KBM-7 (cell line): ENCODE data around the gene SLC44A5.
"Not testable (repeated sequence)": the region's sequence is repeated elsewhere in the genome, so short reads cannot be mapped to it uniquely, and the experiment has no call there.

Experiments used
- DNase-seq: peaks from one replicate; pipeline ENCODE4 v3.0.0-alpha.2; 2015
- in situ Hi-C: fragments of 300-500 bp; cut with MboI; formaldehyde crosslinking; loops from 2 replicates; pipeline ENCODE4 v1.14.3; 2020; ENCODE audit warnings: low sequenced_read_pairs, low pct_unique_long_range_greater_than_20kb, mixed read lengths

SLC44A5 gene

GRCh38 chr1:75245239-75245638 lies 365.7 kb downstream of the SLC44A5 start:
- no peak for DNase-seq
- in situ Hi-C loops = no loop called here

GRCh38 chr1:75243124-75243523 lies 367.8 kb downstream of the SLC44A5 start:
- in situ Hi-C loops = no loop called here
- DNase-seq = no peak

GRCh38 chr1:75237316-75237715 lies 373.6 kb downstream of the SLC44A5 start:
- in situ Hi-C loops = no loop called here

GRCh38 chr1:75234562-75234961 lies 376.4 kb downstream of the SLC44A5 start:
- DNase-seq = no peak
- in situ Hi-C loops = no loop called here

More at GRCh38 chr1:75237316-75237715, 373.6 kb downstream of the SLC44A5 start:
- no peak for DNase-seq

- DNase-seq = peak; percentile 21
- in situ Hi-C loops = no loop called here
Measured at GRCh38 chr1:75233302-75233929, 377.5 kb downstream of the SLC44A5 start.

GRCh38 chr1:75220072-75220471 lies 390.8 kb downstream of the SLC44A5 start:
- in situ Hi-C loops = no loop called here
- no peak for DNase-seq

- in situ Hi-C loops = no loop called here
Measured at GRCh38 chr1:75214017-75214416, 396.9 kb downstream of the SLC44A5 start.

GRCh38 chr1:75211648-75212047 lies 399.3 kb downstream of the SLC44A5 start:
- in situ Hi-C loops = no loop called here
- no peak for DNase-seq

More at GRCh38 chr1:75214017-75214416, 396.9 kb downstream of the SLC44A5 start:
- no peak for DNase-seq

GRCh38 chr1:75208862-75209261 lies 402.1 kb downstream of the SLC44A5 start:
- in situ Hi-C loops = no loop called here
- DNase-seq = no peak

- in situ Hi-C loops = no loop called here
- DNase-seq = peak; percentile 55
Measured at GRCh38 chr1:75203415-75204277, 407.3 kb downstream of the SLC44A5 start.

GRCh38 chr1:75202751-75203150 lies 408.2 kb downstream of the SLC44A5 start:
- no peak for DNase-seq
- in situ Hi-C loops = no loop called here

- DNase-seq = no peak
- in situ Hi-C loops = loop anchor here (25.0 kb wide), 1 partner anchor 411 kb away; no protein-coding TSS in a partner anchor
Measured at GRCh38 chr1:75198761-75199160, 412.2 kb downstream of the SLC44A5 start.

- in situ Hi-C loops = loop anchor here (25.0 kb wide), 1 partner anchor 411 kb away; no protein-coding TSS in a partner anchor
- DNase-seq = no peak
Measured at GRCh38 chr1:75198163-75198562, 412.8 kb downstream of the SLC44A5 start.

- in situ Hi-C loops = loop anchor here (25.0 kb wide), 1 partner anchor 402 kb away; no protein-coding TSS in a partner anchor
- no peak for DNase-seq
Measured at GRCh38 chr1:75188892-75189291, 422.0 kb downstream of the SLC44A5 start.

GRCh38 chr1:75181214-75181955 lies 429.5 kb downstream of the SLC44A5 start:
- not testable (repeated sequence) for DNase-seq
- in situ Hi-C loops = loop anchor here (25.0 kb wide), 1 partner anchor 394 kb away; no protein-coding TSS in a partner anchor

- peak; percentile 7 for DNase-seq
- in situ Hi-C loops = no loop called here
Measured at GRCh38 chr1:75174031-75174760, 436.7 kb downstream of the SLC44A5 start.

GRCh38 chr1:75172556-75172955 lies 438.4 kb downstream of the SLC44A5 start:
- in situ Hi-C loops = no loop called here

GRCh38 chr1:75171876-75172275 lies 439.0 kb downstream of the SLC44A5 start:
- no peak for DNase-seq
- in situ Hi-C loops = no loop called here

More at GRCh38 chr1:75172556-75172955, 438.4 kb downstream of the SLC44A5 start:
- DNase-seq = no peak

- in situ Hi-C loops = no loop called here
- no peak for DNase-seq
Measured at GRCh38 chr1:75170981-75171380, 439.9 kb downstream of the SLC44A5 start.
